H1 (cell line): Measurements from ENCODE around the gene EPB41L3. TPM values are rescaled to one million over a fixed set of nuclear protein-coding genes. Genes with fewer than 3 reads are reported as not detected.

Source experiments
- CTCF ChIA-PET: fragments of 300-600 bp; sonication (Branson Sonifier 250); formaldehyde crosslinking; loops from one replicate; lab custom pipeline; 2021; ENCODE audit not compliant: partially characterized antibody; lab: Charles Lee
- POLR2A ChIA-PET: fragments of 300-600 bp; sonication (Branson Sonifier 250); formaldehyde crosslinking; loops from one replicate; lab custom pipeline; 2021; ENCODE audit warnings: inconsistent platforms; ENCODE audit not compliant: partially characterized antibody; lab: Charles Lee
- DNase-seq, 2 experiments: peaks; one replicate each; pipeline versions ENCODE4 v3.0.0 to v3.0.0-alpha.2; 2010 to 2022; ENCODE audit warnings: low spot score in 2 of 2, low read depth in 1 of 2, mixed read lengths in 1 of 2
- FAIRE-seq: peaks from 2 replicates; lab custom pipeline; 2011; peaks lifted over from hg19 to GRCh38; lab: Jason Lieb, UNC
- H2AFZ ChIP-seq: 2 replicates; pipeline ENCODE4 v1.8.1; 2012; ENCODE audit warnings: low read length, inconsistent platforms
- H2AK5ac ChIP-seq: 2 replicates; pipeline ENCODE4 v1.6.1; 2013; ENCODE audit warnings: low read depth, low read length
- H2BK120ac ChIP-seq: replicated peaks from 2 replicates; pipeline ENCODE3; 2013; ENCODE audit warnings: low read depth, low read length, inconsistent platforms
- H2BK12ac ChIP-seq: 2 replicates; pipeline ENCODE4 v1.6.1; 2013; ENCODE audit warnings: low read depth, low read length
- H2BK15ac ChIP-seq: 2 replicates; pipeline ENCODE4 v1.6.1; 2013; ENCODE audit warnings: low read length
- H2BK20ac ChIP-seq: 2 replicates; pipeline ENCODE4 v1.6.1; 2013; ENCODE audit warnings: low read length
- H2BK5ac ChIP-seq: 2 replicates; pipeline ENCODE4 v1.6.1; 2013; ENCODE audit warnings: low read depth, low read length
- H3K14ac ChIP-seq: 2 replicates; pipeline ENCODE4 v1.6.1; 2013; ENCODE audit warnings: inconsistent platforms; ENCODE audit not compliant: insufficient read length
- H3K18ac ChIP-seq: 2 replicates; pipeline ENCODE4 v1.6.1; 2013; ENCODE audit warnings: low read length; ENCODE audit errors: extremely low read depth
- H3K23ac ChIP-seq: 2 replicates; pipeline ENCODE4 v1.6.1; 2013; ENCODE audit warnings: inconsistent platforms; ENCODE audit not compliant: insufficient read length
- H3K23me2 ChIP-seq: 2 replicates; pipeline ENCODE4 v1.6.1; 2013; ENCODE audit warnings: low read depth, low read length
- H3K27ac ChIP-seq: 2 replicates; pipeline ENCODE4 v1.6.1; 2011; ENCODE audit warnings: low read depth, low read length, inconsistent platforms
- H3K27me3 ChIP-seq, 4 experiments: replicated peaks in 1 of 4; 1 replicate in 1 of 4; 2 replicates in 3 of 4; pipeline versions ENCODE4 v1.6.1 to v1.8.1; 2011 to 2013; ENCODE audit warnings: low read length in 3 of 4, mild to moderate bottlenecking in 3 of 4, inconsistent platforms in 2 of 4, mixed read lengths in 2 of 4, moderate library complexity in 1 of 4; ENCODE audit not compliant: control insufficient read depth in 3 of 4, insufficient read depth in 3 of 4; ENCODE audit errors: extremely low read depth in 1 of 4
- H3K36me3 ChIP-seq, 4 experiments: 2 replicates each; pipeline versions ENCODE4 v1.6.1 to v1.8.1; 2011 to 2013; ENCODE audit warnings: mild to moderate bottlenecking in 4 of 4, low read length in 3 of 4, moderate library complexity in 2 of 4, control low read depth in 1 of 4, inconsistent platforms in 1 of 4; ENCODE audit not compliant: insufficient read depth in 4 of 4, control insufficient read depth in 2 of 4
- H3K4ac ChIP-seq: replicated peaks from 2 replicates; pipeline ENCODE3; 2013; ENCODE audit warnings: low read length, low read depth, mixed read lengths, inconsistent platforms; ENCODE audit not compliant: insufficient read length
- H3K4me1 ChIP-seq, 4 experiments: replicated peaks in 1 of 4; 1 replicate in 1 of 4; 2 replicates in 3 of 4; pipeline versions ENCODE4 v1.6.1 to v1.8.1; 2011 to 2013; ENCODE audit warnings: low read length in 3 of 4, inconsistent platforms in 2 of 4, mixed read lengths in 1 of 4; ENCODE audit not compliant: insufficient read depth in 4 of 4, control insufficient read depth in 3 of 4
- H3K4me2 ChIP-seq, 2 experiments: 2 replicates each; pipeline versions ENCODE4 v1.6.1 to v1.8.1; 2011 to 2013; ENCODE audit warnings: low read depth in 2 of 2, low read length in 2 of 2, control low read depth in 1 of 2, inconsistent platforms in 1 of 2, mild to moderate bottlenecking in 1 of 2; ENCODE audit not compliant: insufficient read depth in 1 of 2
- H3K4me3 ChIP-seq, 4 experiments: fragments of 200-600, 300-600 bp in 1 of 4; sonication (generic), shearing (Covaris generic), sonication (Bioruptor Twin) in 1 of 4; 2 replicates each; pipeline versions ENCODE4 v1.5.1 to v1.8.1; 2011 to 2016; ENCODE audit warnings: low read length in 4 of 4, low read depth in 3 of 4, control low read depth in 2 of 4, inconsistent platforms in 2 of 4, mild to moderate bottlenecking in 2 of 4, mixed read lengths in 1 of 4, moderate library complexity in 1 of 4; ENCODE audit not compliant: insufficient read depth in 2 of 4; ENCODE audit errors: extremely low read depth in 1 of 4
- H3K56ac ChIP-seq: replicated peaks from 2 replicates; pipeline ENCODE3; 2013; ENCODE audit warnings: low read depth, mild to moderate bottlenecking, mixed read lengths, low read length, inconsistent platforms; ENCODE audit not compliant: insufficient read length
- H3K79me1 ChIP-seq: 2 replicates; pipeline ENCODE4 v1.6.1; 2013; ENCODE audit warnings: low read depth, low read length, control low read depth
- H3K79me2 ChIP-seq, 2 experiments: 2 replicates each; pipeline versions ENCODE4 v1.6.1 to v1.8.1; 2012 to 2013; ENCODE audit warnings: low read length in 2 of 2, mild to moderate bottlenecking in 2 of 2, inconsistent platforms in 1 of 2; ENCODE audit not compliant: insufficient read depth in 2 of 2, control insufficient read depth in 1 of 2
- H3K9ac ChIP-seq, 4 experiments: replicated peaks in 1 of 4; 1 replicate in 1 of 4; 2 replicates in 3 of 4; pipeline versions ENCODE4 v1.6.1 to v1.8.1; 2011 to 2013; ENCODE audit warnings: low read depth in 3 of 4, low read length in 3 of 4, control low read depth in 2 of 4, mild to moderate bottlenecking in 2 of 4, moderate library complexity in 2 of 4, inconsistent platforms in 1 of 4; ENCODE audit errors: extremely low read depth in 1 of 4
- H3K9me3 ChIP-seq, 2 experiments: 2 replicates each; pipeline versions ENCODE4 v1.6.1 to v1.8.1; 2012 to 2013; ENCODE audit warnings: mild to moderate bottlenecking in 2 of 2, moderate library complexity in 2 of 2, control low read depth in 1 of 2, inconsistent platforms in 1 of 2, low read depth in 1 of 2, low read length in 1 of 2, mixed read lengths in 1 of 2; ENCODE audit not compliant: insufficient read depth in 2 of 2
- H4K20me1 ChIP-seq, 2 experiments: replicated peaks in 1 of 2; 2 replicates each; pipeline versions ENCODE3 to v1.8.1; 2011 to 2013; ENCODE audit warnings: inconsistent platforms in 2 of 2, low read length in 2 of 2, mild to moderate bottlenecking in 1 of 2; ENCODE audit not compliant: insufficient read depth in 2 of 2, control insufficient read depth in 1 of 2
- H4K5ac ChIP-seq: 2 replicates; pipeline ENCODE4 v1.6.1; 2013; ENCODE audit warnings: low read length, low read depth, mixed read lengths, inconsistent platforms; ENCODE audit not compliant: insufficient read length
- H4K8ac ChIP-seq: 2 replicates; pipeline ENCODE4 v1.8.0; 2013; ENCODE audit warnings: mild to moderate bottlenecking, moderate library complexity, low read length, inconsistent platforms; ENCODE audit not compliant: insufficient read depth; ENCODE audit errors: extremely low read depth
- H4K91ac ChIP-seq: replicated peaks from 2 replicates; pipeline ENCODE3; 2013; ENCODE audit warnings: low read length, mixed read lengths, inconsistent platforms; ENCODE audit not compliant: insufficient read length
- BRCA1 ChIP-seq: IDR thresholded peaks from 2 replicates; pipeline ENCODE4 v1.6.1; 2012; ENCODE audit warnings: low read depth, low read length, improper control_type of control experiment
- CEBPB ChIP-seq: IDR thresholded peaks from 2 replicates; pipeline ENCODE4 v1.6.1; 2012; ENCODE audit warnings: low read depth, low read length
- EP300 ChIP-seq, 2 experiments: IDR thresholded peaks; 1 replicate in 1 of 2; 2 replicates in 1 of 2; pipeline ENCODE4 v1.6.1; 2011 to 2012; ENCODE audit warnings: low read depth in 2 of 2, low read length in 2 of 2, mild to moderate bottlenecking in 2 of 2, borderline replicate concordance in 1 of 2, inconsistent platforms in 1 of 2, moderate library complexity in 1 of 2
- GABPA ChIP-seq: IDR thresholded peaks from 2 replicates; pipeline ENCODE4 v1.6.1; 2011; ENCODE audit warnings: mild to moderate bottlenecking, low read length, moderate library complexity, borderline replicate concordance; ENCODE audit not compliant: insufficient read depth
- HDAC6 ChIP-seq: IDR thresholded peaks from one replicate; pipeline ENCODE4 v1.7.1; 2012; ENCODE audit warnings: low read depth, mild to moderate bottlenecking, inconsistent platforms, low read length, moderate library complexity
- JUN ChIP-seq: IDR thresholded peaks from 2 replicates; pipeline ENCODE4 v1.6.1; 2011; ENCODE audit warnings: low read depth, mild to moderate bottlenecking, improper control_type of control experiment, low read length
- RXRA ChIP-seq: IDR thresholded peaks from 2 replicates; pipeline ENCODE4 v1.6.1; 2011; ENCODE audit warnings: low read depth, mild to moderate bottlenecking, low read length, moderate library complexity; ENCODE audit not compliant: insufficient read depth
- SAP30 ChIP-seq: fragments of 300-600 bp; sonication (generic); IDR thresholded peaks from 2 replicates; pipeline ENCODE4 v1.7.1; 2012; ENCODE audit warnings: low read length, moderate library complexity, mild to moderate bottlenecking, inconsistent platforms; ENCODE audit not compliant: insufficient read depth, insufficient replicate concordance
- SP4 ChIP-seq: IDR thresholded peaks from 2 replicates; pipeline ENCODE4 v1.6.1; 2012; ENCODE audit warnings: low read length, inconsistent platforms
- TAF1 ChIP-seq: IDR thresholded peaks from 2 replicates; pipeline ENCODE4 v1.6.1; 2011; ENCODE audit warnings: mild to moderate bottlenecking, low read depth, low read length
- ZNF274 ChIP-seq: IDR thresholded peaks from 2 replicates; pipeline ENCODE4 v1.7.0; 2012; ENCODE audit warnings: low read length, borderline replicate concordance; ENCODE audit errors: extremely low read depth
- WGBS, 2 experiments: shearing (Covaris generic) in 1 of 2; methylation state at CpG; one replicate each; pipeline versions ENCODE4 v1.1.6 to v1.1.7; 2013 to 2015; ENCODE audit warnings: low lambda C conversion rate in 2 of 2, mixed read lengths in 2 of 2, inconsistent platforms in 1 of 2, low coverage in 1 of 2, missing lambda C conversion rate in 1 of 2; ENCODE audit not compliant: insufficient replicate concordance in 2 of 2, insufficient coverage in 1 of 2, insufficient read length in 1 of 2; ENCODE audit errors: extremely low coverage in 1 of 2, missing lambda C conversion rate in 1 of 2; 5-methylcytosine and 5-hydroxymethylcytosine counted together
- polyA plus RNA-seq, 7 experiments: library from polyadenylated mRNA; depleted of rRNA in 3 of 7; stranded (reverse) in 5 of 7; unstranded in 2 of 7; fragments of >200 nt in 5 of 7; fragments of 200-250 nt in 2 of 7; gene quantifications; 1 replicate in 5 of 7; 2 replicates in 1 of 7; 4 replicates in 1 of 7; pipeline versions ENCODE4 v1.2.1 to v1.2.3, GENCODE V29; 2011 to 2013; ENCODE audit warnings: missing spikeins in 2 of 7, mixed read lengths in 2 of 7
- total RNA-seq: library from RNA; stranded (reverse); fragmentation: NEBNext Ultra II Directional; extraction: Animal tissue kit (Norgen Biotek cat#: 25700); gene quantifications from 2 replicates; pipeline ENCODE4 v1.2.1, GENCODE V29; 2021
- TF ChIP-seq, protein P1 (sequence below): IDR thresholded peaks from 2 replicates; pipeline ENCODE4 v1.6.1; 2012; ENCODE audit warnings: inconsistent platforms
- TF ChIP-seq, protein P2 (sequence below): IDR thresholded peaks from 2 replicates; pipeline ENCODE4 v1.6.1; 2012; ENCODE audit warnings: low read length, inconsistent platforms

EPB41L3 gene
- total and polyA plus RNA-seq, 2 of the 8 experiments (the other 6 are each of a cell fraction or from before 2014, with no cell fraction given) = 7.9 to 16.1 TPM

DNA sequence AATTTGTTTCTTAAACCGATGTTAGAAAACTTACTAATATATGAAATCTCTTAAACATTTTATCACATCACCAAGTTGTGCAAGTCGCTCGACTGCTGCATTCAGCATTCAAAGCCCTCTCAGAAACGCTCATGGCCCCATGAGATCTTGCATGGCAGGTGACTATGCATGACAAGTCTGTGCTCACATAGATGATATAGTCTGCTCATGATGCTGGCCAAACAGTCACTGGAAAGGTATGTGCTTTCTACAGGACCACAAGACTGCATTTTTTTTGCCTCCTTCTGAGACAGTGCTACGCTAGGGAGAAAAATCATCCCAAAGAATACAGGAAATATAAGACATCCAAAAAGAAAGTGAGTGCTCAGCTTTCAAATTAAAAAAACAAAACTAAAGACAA lies 150.0 kb downstream of the EPB41L3 start:
- Histone ChIP-seq H2AK5ac (no peak overlapping the region), H3K18ac (no peak overlapping the region), H3K36me3 (no peaks in the 10 kb centered on the region), H4K8ac (no peak overlapping the region), H4K20me1 (no peaks in the 10 kb centered on the region), H2BK5ac (no peak overlapping the region), H3K27ac (no peak overlapping the region), H4K5ac (no peak overlapping the region), H3K4me1 (no peaks in the 10 kb centered on the region; a peak in 2 of 7 replicates), H3K4ac (no peak overlapping the region), H3K79me2 (no peaks in the 10 kb centered on the region), H3K4me3 (no peak overlapping the region), H3K27me3 (no peaks in the 10 kb centered on the region), H3K14ac (no peak overlapping the region), H3K23me2 (no peaks in the 10 kb centered on the region), H2BK15ac (no peak overlapping the region), H4K91ac (no peak overlapping the region), H2BK12ac (no peak overlapping the region), H3K4me2 (no peak overlapping the region), H3K9me3 (no peaks in the 10 kb centered on the region), H2BK20ac (no peak overlapping the region), H3K23ac (no peak overlapping the region), H2BK120ac (no peak overlapping the region), H3K56ac (no peak overlapping the region), H3K9ac (no peak overlapping the region), H3K79me1 (no peaks in the 10 kb centered on the region), H2AFZ (no peak overlapping the region)
- FAIRE-seq = no peak
- ChIA-PET POLR2A (no interaction called here), CTCF (no interaction called here)
- 90% methylated on average over 5 of the region's 5 CpGs; no CpG with 5 or more reads in 1 of the 2 experiments for WGBS, 2 experiments
- no peak for DNase-seq
- TF ChIP-seq HDAC6 (no peak), CEBPB (no peak), TAF1 (no peak), SP4 (no peak), ZNF274 (no peak), JUN (no peak), GABPA (no peak), BRCA1 (no peak), SAP30 (no peak), RXRA (no peak), EP300 (IDR thresholded peaks at IDR 0.05; ENCODE audit: borderline replicate concordance in 1 of 2, low read depth in 2 of 2, low read length in 2 of 2) (no peak)
- TF ChIP-seq, protein P1, sequence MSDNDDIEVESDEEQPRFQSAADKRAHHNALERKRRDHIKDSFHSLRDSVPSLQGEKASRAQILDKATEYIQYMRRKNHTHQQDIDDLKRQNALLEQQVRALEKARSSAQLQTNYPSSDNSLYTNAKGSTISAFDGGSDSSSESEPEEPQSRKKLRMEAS = no peak
- TF ChIP-seq, protein P2, sequence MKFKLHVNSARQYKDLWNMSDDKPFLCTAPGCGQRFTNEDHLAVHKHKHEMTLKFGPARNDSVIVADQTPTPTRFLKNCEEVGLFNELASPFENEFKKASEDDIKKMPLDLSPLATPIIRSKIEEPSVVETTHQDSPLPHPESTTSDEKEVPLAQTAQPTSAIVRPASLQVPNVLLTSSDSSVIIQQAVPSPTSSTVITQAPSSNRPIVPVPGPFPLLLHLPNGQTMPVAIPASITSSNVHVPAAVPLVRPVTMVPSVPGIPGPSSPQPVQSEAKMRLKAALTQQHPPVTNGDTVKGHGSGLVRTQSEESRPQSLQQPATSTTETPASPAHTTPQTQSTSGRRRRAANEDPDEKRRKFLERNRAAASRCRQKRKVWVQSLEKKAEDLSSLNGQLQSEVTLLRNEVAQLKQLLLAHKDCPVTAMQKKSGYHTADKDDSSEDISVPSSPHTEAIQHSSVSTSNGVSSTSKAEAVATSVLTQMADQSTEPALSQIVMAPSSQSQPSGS = no peak
